Measurements from ENCODE around the gene HDAC4.

The HDAC4 gene

GRCh38 chr2:239192456-239192855 lies 208.4 kb downstream of the HDAC4 start:
- no peak for DNase-seq (ENCODE audit: low read depth)
- TF ChIP-seq, protein P1, sequence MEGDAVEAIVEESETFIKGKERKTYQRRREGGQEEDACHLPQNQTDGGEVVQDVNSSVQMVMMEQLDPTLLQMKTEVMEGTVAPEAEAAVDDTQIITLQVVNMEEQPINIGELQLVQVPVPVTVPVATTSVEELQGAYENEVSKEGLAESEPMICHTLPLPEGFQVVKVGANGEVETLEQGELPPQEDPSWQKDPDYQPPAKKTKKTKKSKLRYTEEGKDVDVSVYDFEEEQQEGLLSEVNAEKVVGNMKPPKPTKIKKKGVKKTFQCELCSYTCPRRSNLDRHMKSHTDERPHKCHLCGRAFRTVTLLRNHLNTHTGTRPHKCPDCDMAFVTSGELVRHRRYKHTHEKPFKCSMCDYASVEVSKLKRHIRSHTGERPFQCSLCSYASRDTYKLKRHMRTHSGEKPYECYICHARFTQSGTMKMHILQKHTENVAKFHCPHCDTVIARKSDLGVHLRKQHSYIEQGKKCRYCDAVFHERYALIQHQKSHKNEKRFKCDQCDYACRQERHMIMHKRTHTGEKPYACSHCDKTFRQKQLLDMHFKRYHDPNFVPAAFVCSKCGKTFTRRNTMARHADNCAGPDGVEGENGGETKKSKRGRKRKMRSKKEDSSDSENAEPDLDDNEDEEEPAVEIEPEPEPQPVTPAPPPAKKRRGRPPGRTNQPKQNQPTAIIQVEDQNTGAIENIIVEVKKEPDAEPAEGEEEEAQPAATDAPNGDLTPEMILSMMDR (IDR thresholded peaks at IDR 0.05; ENCODE audit: insufficient read depth, low read depth, low read length, missing control alignments): no peak
- no peak overlapping the region for H3K4me3 ChIP-seq (ENCODE audit: low read depth, low read length)

DNA sequence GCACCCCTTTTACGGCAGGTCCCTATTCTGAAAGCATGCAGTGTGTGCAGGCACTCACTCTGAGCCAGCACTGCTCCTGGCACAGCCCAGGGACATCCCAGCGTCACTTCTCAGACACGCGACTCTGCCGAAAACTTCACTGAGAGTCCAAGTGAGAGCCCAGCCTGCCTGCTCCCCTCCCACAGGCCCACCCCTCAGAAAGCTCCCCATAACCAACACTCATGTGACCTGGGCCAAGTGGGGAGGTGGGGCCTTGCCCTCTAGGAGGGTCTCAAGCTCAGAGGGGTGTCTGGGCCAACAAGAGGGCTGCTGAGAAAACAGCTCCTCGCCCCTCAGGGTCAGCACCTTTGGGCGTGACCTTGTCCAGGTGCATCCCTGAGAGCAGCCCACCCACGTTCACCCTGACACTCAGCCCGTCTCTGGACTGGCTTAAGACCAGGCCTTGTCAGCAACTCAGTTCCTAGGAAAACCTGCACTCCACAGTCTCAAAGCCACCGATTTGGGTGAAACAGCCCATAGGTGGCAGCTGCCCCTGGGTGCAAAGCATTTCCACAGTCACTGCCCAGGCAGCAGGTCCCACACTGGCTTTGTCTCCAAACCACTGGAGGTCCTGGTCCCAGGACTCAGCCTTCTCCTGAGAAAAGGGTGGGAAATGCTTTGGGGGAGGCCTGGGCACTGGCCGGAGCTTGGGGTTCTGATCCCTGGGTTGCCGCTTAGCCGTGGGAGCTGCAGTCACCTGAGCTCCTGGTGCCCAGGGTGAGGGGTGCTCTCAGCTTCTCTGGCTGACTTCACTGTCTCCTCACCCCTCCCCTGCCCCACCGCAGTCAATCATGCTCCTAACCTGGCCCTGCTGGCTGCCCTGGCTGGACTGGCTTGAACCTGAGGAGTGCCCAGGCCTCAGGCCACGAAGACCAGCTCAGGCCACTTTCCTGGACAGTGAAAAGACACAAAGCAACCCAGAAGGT lies 209.6 kb downstream of the HDAC4 start:
- DNase-seq (ENCODE audit: low read depth): no peak
- no peak overlapping the region for H3K4me3 ChIP-seq (ENCODE audit: low read depth, low read length)
- TF ChIP-seq, protein P1 (IDR thresholded peaks at IDR 0.05; ENCODE audit: insufficient read depth, low read depth, low read length, missing control alignments): no peak

GRCh38 chr2:239190361-239190760 lies 210.5 kb downstream of the HDAC4 start:
- no peak overlapping the region for H3K4me3 ChIP-seq (ENCODE audit: low read depth, low read length)
- TF ChIP-seq, protein P1 (IDR thresholded peaks at IDR 0.05; ENCODE audit: insufficient read depth, low read depth, low read length, missing control alignments): no peak
- DNase-seq (ENCODE audit: low read depth): no peak

DNA sequence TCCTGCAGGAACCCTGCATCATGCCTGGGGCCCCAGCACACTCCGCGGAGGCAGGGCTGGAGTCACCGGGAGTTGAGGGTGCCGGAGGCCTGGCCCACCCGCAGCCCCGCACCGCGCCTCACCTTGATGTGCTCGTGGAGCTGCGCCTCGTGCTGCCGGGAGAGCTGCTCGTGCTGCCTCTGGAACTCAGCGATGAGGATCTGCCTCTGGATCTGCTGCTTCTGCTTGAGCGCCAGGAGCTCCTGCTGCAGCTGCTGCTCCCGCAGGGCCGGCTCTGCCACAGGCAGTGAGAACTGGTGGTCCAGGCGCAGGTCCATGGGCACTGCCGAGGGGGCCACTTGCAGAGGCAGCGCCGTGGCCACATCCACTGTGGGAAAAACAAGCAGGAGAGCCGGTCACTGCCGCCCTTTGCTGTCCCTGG lies 211.1 kb downstream of the HDAC4 start:
- no peak overlapping the region for H3K4me3 ChIP-seq (ENCODE audit: low read depth, low read length)
- TF ChIP-seq, protein P1 (IDR thresholded peaks at IDR 0.05; ENCODE audit: insufficient read depth, low read depth, low read length, missing control alignments): no peak
- DNase-seq (ENCODE audit: low read depth): no peak

- no peak for DNase-seq (ENCODE audit: low read depth)
- TF ChIP-seq, protein P1 (IDR thresholded peaks at IDR 0.05; ENCODE audit: insufficient read depth, low read depth, low read length, missing control alignments): no peak
- no peak overlapping the region for H3K4me3 ChIP-seq (ENCODE audit: low read depth, low read length)
Measured at GRCh38 chr2:239188536-239188935, 212.3 kb downstream of the HDAC4 start.

GRCh38 chr2:239187464-239188253 lies 213.2 kb downstream of the HDAC4 start:
- TF ChIP-seq, protein P1 (IDR thresholded peaks at IDR 0.05; ENCODE audit: insufficient read depth, low read depth, low read length, missing control alignments): no peak
- DNase-seq (ENCODE audit: low read depth): no peak
- no peak overlapping the region for H3K4me3 ChIP-seq (ENCODE audit: low read depth, low read length)

Data from GM12865 (cell line).